ENCODE results near the gene RNASE11.
A peak's percentile ranks its signal among the peaks of the same experiment; 100 is the strongest.
"Not testable (repeated sequence)": the region's sequence is repeated elsewhere in the genome, so short reads cannot be mapped to it uniquely, and the experiment has no call there.

Gene RNASE11

DNA sequence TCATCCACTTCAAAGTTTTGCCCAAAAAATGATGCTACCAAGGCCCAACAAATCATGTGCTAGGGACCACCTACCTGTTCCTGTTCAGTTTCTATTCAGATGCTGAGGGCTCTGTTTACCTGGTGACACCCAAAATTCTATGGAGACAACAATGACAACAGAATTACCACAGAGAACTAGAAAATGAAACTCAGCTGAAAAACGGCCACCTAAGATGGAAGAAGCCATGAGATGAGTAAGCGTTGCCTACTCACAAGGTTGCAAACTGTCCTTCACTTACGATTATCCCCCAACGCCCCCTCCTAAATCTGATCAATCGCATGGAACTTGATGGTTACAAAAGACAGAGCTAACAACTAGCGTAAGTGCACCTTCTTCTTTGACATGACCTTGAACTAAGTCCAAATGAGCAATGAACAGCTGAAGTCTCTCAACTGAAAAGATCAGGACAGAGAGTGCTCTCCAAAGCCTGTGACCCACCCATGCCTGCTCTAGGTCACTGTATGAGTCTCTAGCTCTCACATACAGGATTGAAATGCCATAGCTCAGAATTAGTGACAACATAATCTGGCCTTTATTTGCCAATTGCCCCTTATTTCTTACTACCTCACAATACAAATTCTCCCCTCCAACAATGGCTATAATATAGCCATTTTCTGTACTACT is at the start of gene RNASE11:
Gene RNASE11, minus strand, starts transcription at position 513 of the 666 bp plus-strand sequence.
- DNase-seq (ENCODE audit: low read depth): no peak
- no peak within 1 kb of the TSS for H3K4me3 ChIP-seq (ENCODE audit: low read depth, low read length)

DNA sequence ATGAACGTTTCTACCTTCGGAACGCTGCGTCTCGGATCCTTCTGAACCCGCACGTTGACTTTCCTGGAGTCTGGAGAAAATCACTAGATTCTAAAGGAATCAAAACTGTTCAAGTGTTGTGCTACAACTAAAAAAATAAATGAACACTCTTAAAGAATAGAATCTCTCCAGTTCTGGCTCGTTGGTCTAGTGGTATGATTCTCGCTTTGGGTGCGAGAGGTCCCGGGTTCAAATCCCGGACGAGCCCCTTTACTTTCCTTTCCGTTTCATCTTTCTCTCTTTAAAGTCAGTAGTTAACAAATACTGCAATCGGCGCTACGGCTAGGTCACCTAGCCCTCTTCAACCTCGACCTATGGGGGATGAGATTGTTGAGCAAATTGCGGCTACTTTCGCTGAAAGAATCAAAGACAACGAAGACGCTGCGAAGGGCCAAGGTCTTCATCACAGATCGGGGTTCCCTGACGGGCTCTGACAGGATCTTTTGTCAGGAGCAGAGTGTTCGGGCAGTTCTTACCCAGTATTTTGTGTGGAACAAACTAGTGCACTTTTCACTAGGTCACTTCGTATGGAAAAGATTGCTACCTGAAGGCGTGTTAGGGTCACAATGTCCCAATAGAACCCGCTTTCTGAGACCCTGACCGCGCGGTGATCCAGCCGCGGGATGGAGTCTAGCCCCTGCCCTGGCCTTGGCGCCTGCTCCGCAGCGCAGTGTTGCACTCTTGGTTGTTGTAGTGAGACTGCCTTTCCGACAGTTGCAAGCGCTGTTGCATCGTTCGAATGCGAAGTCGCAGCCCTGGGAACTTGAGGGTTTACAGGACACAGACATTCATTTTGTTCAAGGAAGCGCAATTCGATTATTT is 45.3 kb upstream of the RNASE11 start:
- no peak for DNase-seq (ENCODE audit: low read depth)
- peak overlapping the region; percentile 47 for H3K4me3 ChIP-seq (ENCODE audit: low read depth, low read length)

DNA sequence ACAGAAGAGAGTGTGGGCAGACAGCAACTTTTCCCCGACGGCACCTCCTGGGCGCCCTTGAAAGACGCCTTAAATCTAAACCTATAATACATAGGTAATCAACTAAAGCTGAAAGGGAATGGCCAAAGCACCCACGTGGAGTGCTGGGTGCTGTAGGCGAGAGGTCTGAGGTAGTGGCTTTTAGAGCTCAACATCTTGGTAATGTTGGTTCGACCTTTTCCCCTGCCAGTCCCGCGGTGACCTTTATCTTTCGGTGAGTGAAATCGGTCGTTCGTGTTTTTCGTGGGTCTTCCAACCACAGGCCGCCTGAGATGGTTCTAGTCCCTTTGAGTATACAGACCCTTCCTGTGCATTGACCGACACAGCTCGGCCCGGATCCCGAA is 44.6 kb upstream of the RNASE11 start:
- H3K4me3 ChIP-seq (ENCODE audit: low read depth, low read length): peak overlapping the region; percentile 47
- DNase-seq (ENCODE audit: low read depth): no peak

DNA sequence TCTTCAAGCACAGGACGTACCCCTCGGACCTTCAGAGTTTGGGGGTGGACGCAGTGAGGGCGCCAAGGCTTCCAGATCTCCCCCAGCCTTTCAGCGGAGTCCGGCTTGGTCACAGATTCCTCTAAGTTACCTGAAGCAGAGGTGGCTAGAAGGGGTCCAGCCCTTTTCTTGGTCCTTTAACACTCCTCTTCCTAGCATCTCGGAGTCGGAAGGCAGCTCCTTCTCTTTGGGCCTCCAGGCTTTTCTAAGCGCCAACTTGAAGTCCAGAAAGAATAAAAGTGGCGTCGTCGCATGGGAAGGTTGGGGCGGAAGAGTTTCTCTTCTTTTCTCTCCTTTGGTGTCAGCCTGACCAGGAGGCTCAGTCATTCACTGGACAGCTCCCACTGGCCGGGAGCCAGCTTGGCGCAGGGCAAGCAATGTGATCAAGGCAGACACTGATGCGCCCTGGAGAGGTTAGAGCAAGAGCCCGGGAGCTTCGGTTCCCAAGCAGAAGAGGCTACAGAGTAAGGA is 44.1 kb upstream of the RNASE11 start:
- no peak for DNase-seq (ENCODE audit: low read depth)

DNA sequence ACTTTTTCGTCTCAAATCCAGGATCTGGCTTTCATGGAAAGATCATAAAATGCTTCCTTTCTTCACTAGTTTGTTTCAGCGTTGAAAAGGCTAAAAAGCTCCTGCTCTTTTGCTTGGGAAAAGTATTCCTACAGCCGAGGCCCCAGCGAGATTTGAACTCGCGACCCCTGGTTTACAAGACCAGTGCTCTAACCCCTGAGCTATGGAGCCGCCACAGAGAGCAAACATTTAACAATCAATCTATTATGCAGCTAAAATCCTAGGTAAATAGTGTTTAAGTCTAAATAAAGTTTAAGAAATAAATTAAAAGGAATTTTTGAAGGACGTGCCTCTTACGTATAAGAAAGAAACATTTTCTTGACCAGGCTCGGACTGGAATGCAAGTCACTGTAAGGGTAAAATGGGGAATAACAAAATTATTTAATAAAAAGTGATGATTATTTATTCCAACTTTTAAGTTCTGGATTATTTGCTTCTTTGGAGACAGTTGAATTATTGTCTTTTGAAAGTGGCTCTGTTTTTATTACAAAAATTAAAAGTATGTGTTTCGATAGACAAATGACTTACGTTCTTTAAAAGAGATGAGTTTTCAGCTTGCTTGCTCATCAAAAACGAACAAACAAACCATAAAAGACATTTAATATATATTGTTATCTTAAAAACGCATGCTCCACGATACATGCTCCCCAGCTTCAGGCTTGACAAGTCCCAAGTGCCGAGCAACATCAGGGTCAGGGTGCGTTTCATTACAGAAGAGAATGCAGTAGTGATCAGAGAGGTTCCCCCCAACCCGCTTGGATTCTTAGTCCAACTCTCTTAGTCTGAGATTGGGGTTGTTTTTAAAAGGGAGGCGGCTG is 43.5 kb upstream of the RNASE11 start:
- peak overlapping the region; percentile 47 for H3K4me3 ChIP-seq (ENCODE audit: low read depth, low read length)
- no peak for DNase-seq (ENCODE audit: low read depth)

More for the DNA sequence above, 44.1 kb upstream of the RNASE11 start:
- peak overlapping the region; percentile 47 for H3K4me3 ChIP-seq (ENCODE audit: low read depth, low read length)

DNA sequence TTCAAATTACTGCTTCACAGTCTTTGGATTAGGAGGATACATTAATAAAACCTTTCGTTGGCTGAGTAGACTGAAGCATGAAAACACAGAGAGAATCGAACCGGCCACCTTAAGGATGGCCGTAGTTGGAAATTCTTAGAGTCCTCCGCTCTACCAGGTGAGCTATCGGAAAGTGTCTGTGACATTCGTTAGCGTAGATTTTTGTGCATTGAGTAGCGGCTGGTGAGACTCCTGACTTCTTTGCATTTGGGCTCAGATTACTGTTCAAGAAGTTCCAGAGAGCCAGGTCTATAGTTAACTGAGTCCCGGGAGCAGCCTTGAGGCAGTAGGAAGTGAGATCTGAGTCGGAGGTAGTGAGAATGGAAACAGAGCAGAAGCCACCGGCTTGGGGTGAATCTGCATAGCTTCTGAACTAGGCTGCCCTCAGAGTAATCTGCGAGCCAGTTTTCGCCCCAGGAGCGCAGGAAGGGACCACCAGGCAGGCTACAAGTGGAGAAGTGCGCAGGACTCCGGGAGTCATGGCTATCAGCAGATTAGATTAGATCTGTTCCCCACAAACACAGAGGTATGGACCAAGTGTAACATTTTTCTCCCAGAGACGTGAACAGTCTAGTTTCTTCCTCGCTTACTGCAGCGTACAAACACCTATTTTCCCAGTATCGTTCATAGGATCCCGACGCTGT is 42.7 kb upstream of the RNASE11 start:
- no peak for DNase-seq (ENCODE audit: low read depth)
- H3K4me3 ChIP-seq (ENCODE audit: low read depth, low read length): peak overlapping the region; percentile 47

DNA sequence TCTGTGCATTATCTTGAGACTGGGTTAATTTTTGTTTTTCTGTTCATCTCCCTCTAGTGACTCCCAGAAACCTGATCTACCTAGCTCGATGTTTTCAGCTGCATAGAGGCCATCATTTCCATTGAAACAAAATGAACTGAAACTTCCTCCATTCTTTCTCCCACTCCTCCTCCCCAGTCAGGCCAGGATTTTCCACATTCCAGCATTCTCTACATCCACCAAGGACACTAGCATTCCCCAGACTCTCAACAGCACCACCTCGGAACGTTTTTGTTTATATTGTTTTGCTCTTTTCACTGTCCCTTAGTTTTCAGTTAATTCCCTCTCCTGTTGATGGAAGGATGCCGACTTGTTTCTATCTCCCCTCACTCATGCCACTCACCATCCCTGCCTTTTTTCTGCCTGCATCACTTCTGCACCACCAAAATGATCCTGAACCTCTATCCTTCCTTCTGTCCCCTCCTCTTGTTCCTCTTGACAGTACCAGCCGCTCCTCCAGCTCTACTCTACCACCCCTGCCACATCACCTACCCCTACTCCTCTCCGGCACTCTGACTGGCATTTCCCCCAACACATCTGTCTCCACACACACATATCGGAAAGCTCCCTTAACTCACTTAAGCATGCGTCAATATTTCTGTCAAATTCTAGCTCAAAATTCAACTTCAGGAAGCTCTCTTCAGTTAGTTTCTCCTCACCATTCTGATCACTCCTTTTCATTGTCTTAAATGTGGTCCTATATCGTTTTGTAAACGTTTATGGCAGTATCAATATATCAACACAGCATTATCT is 40.5 kb upstream of the RNASE11 start:
- no peak for DNase-seq (ENCODE audit: low read depth)
- H3K4me3 ChIP-seq (ENCODE audit: low read depth, low read length): no peak overlapping the region

DNA sequence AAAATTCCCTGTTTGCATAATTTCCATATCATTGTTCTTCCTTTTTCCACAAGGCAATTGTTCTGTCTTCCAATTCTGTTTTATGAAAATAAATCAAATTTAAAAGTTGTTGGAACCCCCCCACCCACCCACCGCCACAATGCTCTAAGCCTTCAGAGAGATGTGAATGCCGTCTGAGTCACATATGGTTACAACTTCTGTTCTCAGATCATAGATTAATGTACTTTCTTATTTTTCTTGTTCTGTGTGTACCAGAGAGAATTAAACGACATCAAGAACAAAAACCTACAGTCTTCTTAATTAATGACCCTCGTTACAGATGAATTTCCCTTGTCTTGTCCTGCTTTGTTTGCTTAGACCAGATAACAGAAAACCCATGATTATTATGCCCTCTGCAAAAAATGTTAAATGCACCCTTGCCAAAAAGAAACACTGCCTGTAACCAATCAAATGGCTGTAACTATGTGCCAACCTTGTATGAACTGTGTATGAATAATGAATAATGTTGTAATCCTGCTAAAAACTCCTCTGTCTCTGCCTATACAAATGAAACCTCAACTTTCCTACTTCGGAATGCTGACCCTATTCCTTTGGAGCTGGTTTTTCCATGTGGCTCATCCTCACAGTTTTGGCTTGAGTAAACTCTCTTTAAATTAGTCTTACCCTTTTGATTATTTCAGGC is 39.7 kb upstream of the RNASE11 start:
- no peak overlapping the region for H3K4me3 ChIP-seq (ENCODE audit: low read depth, low read length)
- no peak for DNase-seq (ENCODE audit: low read depth)

DNA sequence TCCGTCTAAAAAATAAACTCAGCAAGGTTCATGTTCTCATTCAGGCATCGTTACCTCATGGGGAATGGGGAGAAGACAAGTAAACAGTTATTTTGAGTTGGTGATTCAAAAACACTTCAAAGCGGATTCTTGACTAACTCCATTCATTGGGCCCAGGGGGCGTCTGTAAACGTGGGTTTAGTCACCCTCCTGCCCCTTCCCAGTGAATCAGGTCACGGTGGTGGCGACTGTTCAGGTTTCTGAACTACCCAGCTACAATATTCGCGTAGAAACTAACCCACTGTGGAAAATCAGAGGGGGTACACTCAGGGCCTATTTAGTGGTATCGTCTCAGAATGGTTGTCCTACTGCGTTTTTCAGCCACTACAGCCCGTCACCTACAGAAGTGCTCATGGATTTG is 38.5 kb upstream of the RNASE11 start:
- no peak for DNase-seq (ENCODE audit: low read depth)

DNA sequence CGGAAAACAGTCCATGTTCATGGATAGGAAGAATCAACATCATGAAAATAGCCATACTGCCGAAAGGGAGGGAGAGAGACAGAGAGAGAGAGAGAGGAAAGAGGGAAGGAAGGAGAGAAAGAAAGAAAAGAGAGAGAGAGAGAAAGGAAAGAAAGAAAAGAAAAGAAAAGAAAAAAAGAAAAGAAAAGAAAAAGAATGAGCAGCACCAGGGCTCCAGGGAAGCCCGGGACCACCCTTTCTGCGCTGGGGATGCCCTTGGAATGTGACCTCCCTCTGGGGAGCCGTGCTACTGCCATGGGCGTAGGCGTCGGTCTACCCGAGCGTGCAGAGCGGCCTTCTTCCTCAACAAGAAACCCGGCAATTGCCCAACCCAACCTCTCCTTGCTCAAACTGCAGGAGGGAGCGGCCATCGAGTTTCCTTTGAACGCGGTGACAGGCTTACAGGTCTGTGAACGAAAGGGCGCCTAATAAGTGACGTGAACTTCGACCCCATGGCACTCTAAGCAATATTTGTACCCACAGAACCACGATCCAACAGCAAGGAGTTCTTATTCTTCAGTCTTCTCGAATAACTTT is 36.8 kb upstream of the RNASE11 start:
- no peak for DNase-seq (ENCODE audit: low read depth)

More for the DNA sequence above, 38.5 kb upstream of the RNASE11 start:
- peak overlapping the region; percentile 50 for H3K4me3 ChIP-seq (ENCODE audit: low read depth, low read length)

DNA sequence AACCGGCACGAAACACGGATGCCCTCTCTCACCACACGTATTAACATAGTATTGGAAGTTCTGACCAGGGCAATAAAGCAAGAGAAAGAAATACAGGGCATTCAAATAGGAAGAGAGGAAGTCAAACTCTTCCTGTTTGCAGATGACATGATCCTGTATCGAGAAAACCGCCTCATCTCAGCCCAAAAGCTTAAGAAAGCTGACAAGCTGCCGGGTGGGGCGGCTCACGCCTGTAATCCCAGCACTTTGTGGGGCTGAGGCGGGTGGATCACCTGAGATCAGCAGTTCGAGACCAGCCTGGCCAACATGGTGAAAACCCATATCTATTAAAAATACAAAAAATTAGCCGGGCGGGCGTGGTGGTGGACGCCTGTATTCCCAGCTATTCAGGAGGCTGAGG is 36.0 kb upstream of the RNASE11 start:
- H3K4me3 ChIP-seq (ENCODE audit: low read depth, low read length): no peak overlapping the region
- DNase-seq (ENCODE audit: low read depth): no peak

More for the DNA sequence above, 36.8 kb upstream of the RNASE11 start:
- H3K4me3 ChIP-seq (ENCODE audit: low read depth, low read length): peak overlapping the region; percentile 50

DNA sequence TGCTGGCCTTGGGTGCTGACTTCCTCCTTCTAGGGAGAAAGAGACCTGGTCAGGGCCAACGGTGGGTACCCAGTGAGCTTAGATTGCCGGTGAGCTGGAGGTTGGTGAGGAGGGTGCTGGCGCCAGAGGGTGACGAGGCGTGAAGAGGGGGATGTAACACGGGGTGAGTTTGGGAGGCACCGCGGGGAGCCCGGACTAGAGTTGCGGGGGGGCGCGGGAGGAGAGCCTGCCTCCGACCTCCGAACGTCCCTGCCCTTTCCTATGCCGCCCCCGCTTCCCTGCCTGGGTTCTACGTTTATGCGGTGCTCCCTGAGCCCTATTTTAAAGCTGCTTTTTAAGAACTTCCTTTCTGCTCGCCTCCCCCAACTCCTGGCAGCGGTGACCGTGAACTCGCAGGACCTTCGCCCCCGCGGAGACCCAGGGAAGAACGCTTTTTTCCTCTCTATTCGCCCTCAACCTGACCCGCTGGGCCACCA is 35.1 kb upstream of the RNASE11 start:
- DNase-seq (ENCODE audit: low read depth): no peak
- no peak overlapping the region for H3K4me3 ChIP-seq (ENCODE audit: low read depth, low read length)

DNA sequence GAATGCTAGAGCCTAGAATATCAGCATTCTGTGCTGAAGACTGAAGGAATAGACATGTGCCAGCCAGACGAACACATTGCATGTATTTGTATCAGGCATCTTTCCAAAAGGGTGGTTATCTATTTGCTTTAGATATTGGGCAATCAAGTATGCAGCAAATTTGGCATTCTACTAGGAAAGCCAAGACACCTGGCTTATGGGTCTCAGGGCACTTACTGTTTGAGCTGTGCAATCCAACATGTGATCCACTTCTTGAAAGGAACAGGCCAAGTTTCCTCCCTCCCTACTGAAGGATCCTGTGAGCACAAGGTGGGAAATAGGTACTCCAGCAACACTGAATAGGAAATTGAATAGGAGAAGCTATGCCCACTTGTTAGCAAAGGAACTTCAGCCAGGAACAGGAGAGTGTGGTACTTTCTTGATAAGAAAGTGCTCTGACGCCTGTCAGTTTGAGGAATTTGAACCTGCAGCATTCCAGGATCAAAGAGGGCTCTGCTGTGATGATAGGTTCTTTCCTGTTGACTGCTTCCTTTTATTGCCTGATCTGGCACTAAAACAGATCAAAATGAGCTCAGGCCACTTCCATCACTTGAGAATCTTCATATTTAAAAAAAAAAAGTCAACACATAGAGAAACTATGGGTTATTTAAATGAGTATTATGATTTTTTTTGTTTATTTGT is 33.1 kb upstream of the RNASE11 start:
- DNase-seq (ENCODE audit: low read depth): no peak
- no peak overlapping the region for H3K4me3 ChIP-seq (ENCODE audit: low read depth, low read length)

DNA sequence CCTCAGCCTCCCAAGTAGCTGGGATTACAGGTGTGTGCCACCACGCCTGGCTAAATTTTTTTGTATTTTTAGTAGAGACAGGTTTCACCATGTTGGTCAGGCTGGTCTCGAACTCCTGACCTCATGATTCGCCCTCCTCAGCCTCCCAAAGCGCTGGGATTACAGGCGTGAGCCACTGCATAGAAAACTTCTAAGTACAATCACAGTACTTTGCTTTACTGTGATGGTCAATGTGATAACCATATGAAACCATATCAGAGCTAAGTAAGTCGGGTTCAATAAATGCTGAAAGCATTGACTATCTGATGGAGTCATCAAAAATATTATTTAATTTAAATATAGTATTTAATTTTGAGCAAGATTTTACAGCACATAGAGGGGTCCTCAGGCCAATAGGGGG is 31.9 kb upstream of the RNASE11 start:
- not testable (repeated sequence) for DNase-seq (ENCODE audit: low read depth); H3K4me3 ChIP-seq (ENCODE audit: low read depth, low read length)

DNA sequence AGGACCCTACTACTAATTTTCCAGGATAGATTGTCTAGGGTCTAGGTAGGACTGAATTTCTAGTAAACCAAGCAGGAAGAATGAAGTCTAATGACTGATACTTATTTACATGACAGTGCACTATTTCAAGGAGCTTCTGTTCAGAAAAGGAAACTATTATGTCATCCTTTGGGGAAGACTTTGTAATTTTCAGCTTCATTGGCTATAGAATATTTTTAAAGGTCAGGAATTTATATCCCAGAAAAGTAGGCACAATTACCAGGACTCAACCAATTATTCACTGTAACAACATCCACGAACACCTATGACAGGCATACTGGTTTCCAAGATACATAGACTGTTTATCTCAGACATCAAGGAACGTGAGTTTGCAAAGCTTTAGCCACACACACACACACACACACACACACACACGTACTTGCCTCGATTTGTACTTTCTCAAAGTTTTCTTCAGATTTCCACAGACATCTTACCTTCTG is 30.5 kb upstream of the RNASE11 start:
- H3K4me3 ChIP-seq (ENCODE audit: low read depth, low read length): no peak overlapping the region
- no peak for DNase-seq (ENCODE audit: low read depth)

DNA sequence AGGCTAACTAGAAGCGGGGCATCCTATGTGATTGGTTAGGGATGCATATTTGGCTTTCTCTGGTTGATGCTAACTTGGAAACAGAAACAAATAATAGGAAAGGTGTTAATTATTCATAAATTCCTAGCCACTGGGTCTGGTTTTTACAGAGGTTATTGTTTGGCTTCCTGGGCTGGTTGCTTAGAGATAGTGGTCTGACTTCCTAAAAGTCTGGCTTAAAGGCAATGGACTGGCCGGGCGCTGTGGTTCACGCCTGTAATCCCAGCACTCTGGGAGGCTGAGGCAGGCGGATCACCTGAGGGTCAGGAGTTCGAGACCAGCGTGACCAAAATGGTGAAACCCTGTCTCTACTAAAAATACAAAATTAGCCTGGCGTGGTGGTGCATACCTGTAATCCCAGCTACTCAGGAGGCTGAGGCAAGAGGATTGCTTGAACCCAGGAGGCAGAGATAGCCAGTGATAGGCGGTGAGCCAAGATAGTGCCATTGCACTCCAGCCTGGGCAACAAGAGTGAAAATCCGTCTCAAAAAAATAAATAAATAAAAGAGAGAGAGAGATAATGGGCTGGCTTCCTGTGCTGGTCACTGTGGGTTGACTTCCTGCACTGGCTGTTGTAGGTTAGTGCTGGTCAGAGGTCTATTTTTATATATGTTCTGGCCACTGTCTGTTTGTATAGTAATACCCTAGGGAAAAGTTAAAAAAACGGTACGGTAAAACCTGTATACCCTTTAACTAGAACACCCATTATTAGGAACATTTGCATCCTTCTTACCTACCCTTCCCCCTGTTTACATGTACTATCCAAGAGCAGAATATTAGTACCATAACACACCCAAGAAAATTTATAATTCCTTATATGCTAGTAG is 29.6 kb upstream of the RNASE11 start:
- no peak for DNase-seq (ENCODE audit: low read depth)
- no peak overlapping the region for H3K4me3 ChIP-seq (ENCODE audit: low read depth, low read length)
